Activated T-cell treated with anti-CD3 and anti-CD28 coated beads, Interleukin-2, amount 50 U/mL, for 24 hours (primary cell): ENCODE measurements around the gene CDC42.

Source experiments
- DNase-seq: peaks from one replicate; pipeline ENCODE4 v3.0.0-alpha.2; 2020
- H3K27ac Mint-ChIP-seq: 2 replicates; pipeline ENCODE4 v1.8.0; 2020; ENCODE audit warnings: mild to moderate bottlenecking, mixed read lengths
- H3K27me3 Mint-ChIP-seq: 2 replicates; pipeline ENCODE4 v1.8.0; 2020; ENCODE audit warnings: mixed read lengths
- H3K36me3 Mint-ChIP-seq: 2 replicates; pipeline ENCODE4 v1.8.0; 2020; ENCODE audit warnings: low read depth, mixed read lengths
- H3K4me1 Mint-ChIP-seq: 2 replicates; pipeline ENCODE4 v1.8.0; 2020; ENCODE audit warnings: low read depth, mixed read lengths
- H3K4me3 Mint-ChIP-seq: 2 replicates; pipeline ENCODE4 v1.8.0; 2020; ENCODE audit warnings: mild to moderate bottlenecking, moderate library complexity, mixed read lengths
- H3K9me3 Mint-ChIP-seq: 2 replicates; pipeline ENCODE4 v1.8.0; 2020; ENCODE audit warnings: mixed read lengths

The CDC42 gene

DNA sequence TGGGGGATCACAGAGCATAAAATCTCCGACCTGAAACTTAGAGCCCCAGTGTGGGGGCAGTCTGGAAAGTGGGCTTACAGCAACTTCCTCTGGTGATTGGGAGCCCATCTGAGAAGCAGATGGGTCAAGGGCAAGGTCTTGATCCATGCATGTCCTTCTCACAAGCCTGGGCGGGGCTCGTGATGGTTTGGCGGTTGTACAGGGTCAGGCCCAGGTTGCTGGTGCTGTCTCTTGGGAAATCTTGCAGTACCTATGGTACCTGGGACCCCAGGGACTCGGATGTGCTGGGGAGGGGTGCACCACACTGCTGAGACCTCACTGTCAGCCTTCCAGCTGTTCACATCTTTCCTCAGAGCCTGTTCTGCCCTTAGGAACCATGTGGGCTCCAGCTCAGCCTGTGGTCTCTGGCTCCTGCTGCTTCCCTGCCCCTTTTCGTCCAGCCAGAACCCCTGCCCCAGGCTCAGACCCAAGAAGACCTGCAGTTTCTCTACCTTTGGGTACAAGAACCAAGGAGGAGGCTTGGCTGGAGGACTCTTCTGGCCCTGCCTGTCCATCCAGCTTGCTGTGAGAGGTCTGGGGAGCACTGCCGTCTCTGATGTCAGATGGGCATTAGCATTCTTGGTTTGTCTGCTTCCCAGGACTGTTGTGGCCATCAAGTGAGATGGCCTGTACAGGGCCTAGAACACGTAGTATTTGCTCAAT is 65.9 kb downstream of the CDC42 start:
- Mint-ChIP-seq H3K9me3 (no peaks in the 10 kb centered on the region), H3K4me1 (peaks cover 13% of the 10 kb centered on the region), H3K36me3 (peaks cover 55% of the 10 kb centered on the region), H3K27ac (peak overlapping the region; percentile 76), H3K4me3 (no peak overlapping the region), H3K27me3 (no peaks in the 10 kb centered on the region)
- DNase-seq: no peak

DNA sequence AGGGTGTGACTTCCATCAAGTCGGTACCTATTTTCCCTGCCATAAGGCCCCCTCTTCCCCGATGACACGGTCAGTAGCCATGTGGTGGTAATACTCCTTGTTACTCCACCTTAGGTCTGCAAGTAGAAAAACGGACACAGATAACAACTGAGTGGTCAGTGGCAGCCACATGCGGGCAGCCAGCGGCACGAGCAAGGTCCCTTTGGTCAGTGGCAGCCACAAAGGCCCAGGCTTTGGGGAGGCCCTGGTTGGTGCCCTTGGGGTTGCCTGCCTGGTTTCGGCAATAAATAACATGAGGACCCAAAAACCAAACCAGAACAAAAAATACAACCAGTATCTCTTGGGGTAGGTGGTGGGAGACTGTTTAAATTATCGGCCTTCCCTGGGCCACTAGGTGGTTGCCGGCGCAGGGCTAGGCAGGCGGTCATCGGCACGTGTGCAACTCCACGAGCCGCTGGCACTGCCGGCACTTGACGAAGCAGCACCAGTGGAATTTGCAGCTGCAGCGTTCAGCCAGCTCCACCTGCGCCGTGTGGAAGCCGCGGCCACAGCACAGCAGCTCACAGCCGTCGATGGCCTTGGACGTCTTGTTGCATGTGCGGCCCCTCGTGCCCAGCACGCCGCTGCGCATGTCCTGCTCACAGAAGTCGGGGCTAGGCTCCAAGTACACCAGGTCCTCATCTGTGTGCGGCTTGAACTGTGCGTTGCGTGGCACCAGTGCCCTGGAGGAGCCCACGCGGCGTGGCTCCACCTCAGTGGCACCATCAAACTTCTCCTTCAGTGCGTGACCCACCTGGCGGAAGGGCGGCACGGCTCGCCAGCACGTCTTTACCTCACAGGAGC is 67.3 kb downstream of the CDC42 start:
- Mint-ChIP-seq H3K27me3 (no peaks in the 10 kb centered on the region), H3K9me3 (no peaks in the 10 kb centered on the region), H3K36me3 (peaks cover 47% of the 10 kb centered on the region), H3K4me3 (no peak overlapping the region), H3K4me1 (peaks cover 12% of the 10 kb centered on the region), H3K27ac (peak overlapping the region; percentile 38)
- no peak for DNase-seq

GRCh38 chr1:22120469-22120790 is 67.9 kb downstream of the CDC42 start:
- Mint-ChIP-seq H3K9me3 (no peaks in the 10 kb centered on the region), H3K27me3 (no peaks in the 10 kb centered on the region), H3K4me1 (peaks cover 9% of the 10 kb centered on the region), H3K4me3 (no peak overlapping the region), H3K27ac (peak overlapping the region; percentile 34), H3K36me3 (peaks cover 44% of the 10 kb centered on the region)
- DNase-seq: no peak

- Mint-ChIP-seq H3K27ac (no peak overlapping the region), H3K27me3 (no peaks in the 10 kb centered on the region), H3K9me3 (no peaks in the 10 kb centered on the region), H3K4me3 (no peak overlapping the region), H3K4me1 (peaks cover 9% of the 10 kb centered on the region), H3K36me3 (peaks cover 41% of the 10 kb centered on the region)
- no peak for DNase-seq
Measured at GRCh38 chr1:22121421-22121911, 69.0 kb downstream of the CDC42 start.

GRCh38 chr1:22122273-22123070 is 70.0 kb downstream of the CDC42 start:
- H3K27me3 Mint-ChIP-seq: no peaks in the 10 kb centered on the region
- H3K4me1 Mint-ChIP-seq: peaks cover 9% of the 10 kb centered on the region
- DNase-seq: no peak
- H3K9me3 Mint-ChIP-seq: no peaks in the 10 kb centered on the region
- H3K4me3 Mint-ChIP-seq: no peak overlapping the region
- peaks cover 34% of the 10 kb centered on the region for H3K36me3 Mint-ChIP-seq
- peak overlapping the region; percentile 78 for H3K27ac Mint-ChIP-seq

GRCh38 chr1:22123071-22123390 is 70.5 kb downstream of the CDC42 start:
- H3K9me3 Mint-ChIP-seq: no peaks in the 10 kb centered on the region
- H3K27me3 Mint-ChIP-seq: no peaks in the 10 kb centered on the region
- DNase-seq: no peak
- no peak overlapping the region for H3K27ac Mint-ChIP-seq
- peaks cover 29% of the 10 kb centered on the region for H3K36me3 Mint-ChIP-seq
- H3K4me3 Mint-ChIP-seq: no peak overlapping the region
- H3K4me1 Mint-ChIP-seq: peaks cover 6% of the 10 kb centered on the region

DNA sequence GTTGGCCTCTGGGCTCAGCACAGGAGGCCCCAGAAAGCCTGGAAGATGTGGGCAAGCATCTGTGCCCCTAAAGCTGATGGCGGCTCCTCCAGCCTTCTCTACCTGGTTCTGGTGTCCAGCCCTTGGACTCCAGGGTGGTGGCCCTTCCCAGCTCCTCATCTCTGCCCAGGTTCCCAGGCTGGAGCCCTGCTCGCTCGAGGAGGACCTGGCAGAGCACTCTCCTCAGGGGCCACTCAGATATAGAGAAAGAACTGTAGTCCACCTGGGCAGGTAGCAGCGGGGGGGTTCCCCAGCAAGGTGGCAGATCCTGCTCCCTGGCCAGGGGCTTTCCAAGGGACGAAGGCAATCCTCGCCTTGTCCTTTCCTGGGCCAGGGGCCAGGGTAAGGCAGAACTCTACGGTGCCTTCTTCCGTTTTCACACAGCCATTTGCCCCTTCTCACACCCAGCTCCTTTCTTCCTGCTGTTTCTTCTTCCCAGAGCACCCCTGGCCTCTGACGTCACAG is 71.4 kb downstream of the CDC42 start:
- no peaks in the 10 kb centered on the region for H3K27me3 Mint-ChIP-seq
- H3K4me1 Mint-ChIP-seq: peaks cover under 1% of the 10 kb centered on the region
- DNase-seq: no peak
- H3K4me3 Mint-ChIP-seq: no peak overlapping the region
- no peaks in the 10 kb centered on the region for H3K9me3 Mint-ChIP-seq
- H3K27ac Mint-ChIP-seq: peak overlapping the region; percentile 18
- H3K36me3 Mint-ChIP-seq: peaks cover 19% of the 10 kb centered on the region

DNA sequence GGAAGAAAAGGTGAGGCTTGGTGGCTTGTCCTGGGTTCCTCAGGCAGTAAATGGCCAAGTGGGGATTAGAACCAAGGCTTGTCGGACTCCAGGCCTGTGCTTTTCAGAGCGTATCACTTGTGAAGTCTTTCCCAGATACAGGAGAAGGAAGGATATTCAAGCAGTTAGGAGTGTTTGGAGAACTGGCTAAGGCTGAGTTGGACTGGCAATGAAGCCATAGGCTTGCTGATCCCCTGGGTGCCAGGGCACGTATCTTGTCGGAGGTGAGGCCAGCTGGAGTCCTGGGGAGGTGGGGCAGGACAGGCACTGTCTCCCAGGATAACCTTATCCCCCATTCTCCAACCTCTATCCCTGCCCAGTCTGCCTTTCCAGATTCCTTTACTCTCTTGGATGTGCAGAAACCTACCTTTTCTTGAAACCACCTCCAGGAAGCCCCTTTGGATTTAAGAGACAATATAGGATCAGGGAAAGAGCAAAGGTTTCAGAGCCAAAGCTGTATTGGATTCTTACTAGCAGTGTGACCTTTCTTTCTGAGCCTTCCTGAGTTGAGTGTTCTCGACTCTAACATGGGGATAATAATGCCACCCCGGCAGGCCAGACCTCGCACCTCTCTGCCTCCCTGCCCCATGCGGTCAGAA is 72.2 kb downstream of the CDC42 start:
- no peaks in the 10 kb centered on the region for H3K4me1 Mint-ChIP-seq
- DNase-seq: no peak
- H3K4me3 Mint-ChIP-seq: no peak overlapping the region
- no peaks in the 10 kb centered on the region for H3K9me3 Mint-ChIP-seq
- no peaks in the 10 kb centered on the region for H3K27me3 Mint-ChIP-seq
- H3K36me3 Mint-ChIP-seq: peaks cover 14% of the 10 kb centered on the region
- H3K27ac Mint-ChIP-seq: no peak overlapping the region

- H3K4me3 Mint-ChIP-seq: no peak overlapping the region
- H3K4me1 Mint-ChIP-seq: no peaks in the 10 kb centered on the region
- H3K9me3 Mint-ChIP-seq: no peaks in the 10 kb centered on the region
- no peaks in the 10 kb centered on the region for H3K27me3 Mint-ChIP-seq
- no peak for DNase-seq
- no peaks in the 10 kb centered on the region for H3K36me3 Mint-ChIP-seq
- no peak overlapping the region for H3K27ac Mint-ChIP-seq
Measured at GRCh38 chr1:22126531-22126930, 74.0 kb downstream of the CDC42 start.

- Mint-ChIP-seq H3K4me3 (no peak overlapping the region), H3K36me3 (no peaks in the 10 kb centered on the region), H3K9me3 (no peaks in the 10 kb centered on the region), H3K27me3 (no peaks in the 10 kb centered on the region), H3K4me1 (no peaks in the 10 kb centered on the region), H3K27ac (no peak overlapping the region)
- DNase-seq: no peak
Measured at GRCh38 chr1:22127248-22127647, 74.7 kb downstream of the CDC42 start.

DNA sequence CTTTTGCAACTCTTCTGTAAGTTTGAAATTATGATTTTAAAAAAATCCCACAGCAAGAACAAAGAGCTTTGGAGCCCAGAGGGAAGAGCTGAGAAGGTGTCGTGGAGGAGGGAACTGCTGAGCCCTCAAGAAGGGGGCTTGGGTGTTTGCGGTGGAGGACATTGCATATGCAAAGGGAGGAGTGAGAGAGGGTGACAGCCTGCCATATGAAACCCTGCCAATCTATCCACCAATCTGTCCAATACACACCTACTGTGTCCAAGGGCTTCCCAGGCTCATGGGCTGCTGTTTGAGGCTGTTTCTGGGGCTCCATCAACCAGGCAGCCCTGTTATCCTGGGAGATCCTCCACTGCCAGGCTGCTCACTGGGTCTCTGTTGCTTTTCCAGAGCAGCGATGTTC is 75.2 kb downstream of the CDC42 start:
- H3K27me3 Mint-ChIP-seq: no peaks in the 10 kb centered on the region
- no peak overlapping the region for H3K4me3 Mint-ChIP-seq
- H3K4me1 Mint-ChIP-seq: no peaks in the 10 kb centered on the region
- H3K9me3 Mint-ChIP-seq: no peaks in the 10 kb centered on the region
- H3K27ac Mint-ChIP-seq: no peak overlapping the region
- H3K36me3 Mint-ChIP-seq: no peaks in the 10 kb centered on the region
- no peak for DNase-seq

GRCh38 chr1:22128392-22128791 is 75.9 kb downstream of the CDC42 start:
- H3K9me3 Mint-ChIP-seq: no peaks in the 10 kb centered on the region
- H3K36me3 Mint-ChIP-seq: no peaks in the 10 kb centered on the region
- H3K27me3 Mint-ChIP-seq: peaks cover 6% of the 10 kb centered on the region
- DNase-seq: no peak
- H3K4me3 Mint-ChIP-seq: no peak overlapping the region
- H3K27ac Mint-ChIP-seq: no peak overlapping the region
- no peaks in the 10 kb centered on the region for H3K4me1 Mint-ChIP-seq

GRCh38 chr1:22129501-22130117 is 77.1 kb downstream of the CDC42 start:
- Mint-ChIP-seq H3K4me1 (no peaks in the 10 kb centered on the region), H3K27me3 (peaks cover 8% of the 10 kb centered on the region), H3K9me3 (no peaks in the 10 kb centered on the region), H3K36me3 (no peaks in the 10 kb centered on the region), H3K27ac (no peak overlapping the region), H3K4me3 (no peak overlapping the region)
- DNase-seq: no peak

- H3K4me3 Mint-ChIP-seq: no peak overlapping the region
- no peaks in the 10 kb centered on the region for H3K4me1 Mint-ChIP-seq
- DNase-seq: no peak
- no peak overlapping the region for H3K27ac Mint-ChIP-seq
- peaks cover 8% of the 10 kb centered on the region for H3K27me3 Mint-ChIP-seq
- H3K9me3 Mint-ChIP-seq: no peaks in the 10 kb centered on the region
- H3K36me3 Mint-ChIP-seq: no peaks in the 10 kb centered on the region
Measured at GRCh38 chr1:22131062-22131461, 78.6 kb downstream of the CDC42 start.
